ENCODE results near the gene CLIP4.

DNA sequence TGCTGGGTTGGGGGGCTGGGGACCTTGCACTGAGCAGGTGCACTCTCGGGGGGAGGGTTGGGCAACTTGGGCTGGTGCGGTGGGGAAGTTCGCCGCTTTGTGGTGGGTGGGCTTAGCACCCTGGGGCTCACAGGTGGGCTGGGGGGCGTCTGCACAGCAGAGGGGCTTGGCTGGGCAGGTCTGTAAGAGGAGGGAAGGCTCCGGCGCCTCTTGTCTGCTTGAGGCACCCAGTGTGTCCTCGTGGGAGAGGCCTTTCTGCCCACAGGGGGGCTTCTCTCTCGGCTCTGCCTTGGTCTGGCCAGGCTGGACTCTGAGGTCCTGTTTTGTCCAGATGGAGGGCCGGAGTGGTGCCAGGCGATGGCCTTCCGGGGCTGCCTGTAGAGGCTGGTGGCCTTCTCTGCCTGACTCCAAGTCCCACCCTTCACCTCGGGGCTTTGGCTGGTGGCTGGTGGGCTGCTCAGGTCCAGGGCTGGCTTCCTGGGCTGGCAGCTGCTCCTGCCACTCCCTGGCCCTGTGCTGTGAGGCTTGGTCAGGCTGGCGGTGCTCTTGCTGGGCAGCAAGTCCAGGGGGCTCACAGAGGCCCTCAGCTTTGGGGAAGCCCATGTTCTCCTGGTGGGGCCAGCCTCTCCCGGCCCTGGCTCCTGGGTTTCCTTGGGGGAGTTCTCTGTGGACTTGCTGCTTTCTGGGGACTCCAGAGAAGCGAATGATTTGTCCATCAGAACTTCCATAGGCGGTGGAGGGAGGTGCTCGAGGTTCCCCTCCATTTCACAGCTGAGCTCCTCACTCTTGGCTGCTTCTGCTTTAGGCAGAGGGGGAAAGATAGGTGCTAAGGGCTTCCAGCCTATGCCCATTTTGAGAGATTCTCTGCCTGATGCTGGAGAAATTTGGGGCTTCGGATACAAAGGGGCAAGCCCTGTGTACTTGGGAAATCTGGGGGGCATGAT is 43.9 kb upstream of the CLIP4 start:
- TF ChIP-seq, protein P1, sequence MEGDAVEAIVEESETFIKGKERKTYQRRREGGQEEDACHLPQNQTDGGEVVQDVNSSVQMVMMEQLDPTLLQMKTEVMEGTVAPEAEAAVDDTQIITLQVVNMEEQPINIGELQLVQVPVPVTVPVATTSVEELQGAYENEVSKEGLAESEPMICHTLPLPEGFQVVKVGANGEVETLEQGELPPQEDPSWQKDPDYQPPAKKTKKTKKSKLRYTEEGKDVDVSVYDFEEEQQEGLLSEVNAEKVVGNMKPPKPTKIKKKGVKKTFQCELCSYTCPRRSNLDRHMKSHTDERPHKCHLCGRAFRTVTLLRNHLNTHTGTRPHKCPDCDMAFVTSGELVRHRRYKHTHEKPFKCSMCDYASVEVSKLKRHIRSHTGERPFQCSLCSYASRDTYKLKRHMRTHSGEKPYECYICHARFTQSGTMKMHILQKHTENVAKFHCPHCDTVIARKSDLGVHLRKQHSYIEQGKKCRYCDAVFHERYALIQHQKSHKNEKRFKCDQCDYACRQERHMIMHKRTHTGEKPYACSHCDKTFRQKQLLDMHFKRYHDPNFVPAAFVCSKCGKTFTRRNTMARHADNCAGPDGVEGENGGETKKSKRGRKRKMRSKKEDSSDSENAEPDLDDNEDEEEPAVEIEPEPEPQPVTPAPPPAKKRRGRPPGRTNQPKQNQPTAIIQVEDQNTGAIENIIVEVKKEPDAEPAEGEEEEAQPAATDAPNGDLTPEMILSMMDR (IDR thresholded peaks at IDR 0.05), result no peak
- TF ChIP-seq POLR2A (IDR thresholded peaks at IDR 0.05), result no peak

All from heart left ventricle (tissue), 13 donors.